ENCODE measurements around the gene BATF3. TPM values are rescaled to one million over a fixed set of nuclear protein-coding genes. Genes with fewer than 3 reads are reported as not detected.
"Not testable (repeated sequence)": the region's sequence is repeated elsewhere in the genome, so short reads cannot be mapped to it uniquely, and the experiment has no call there.

Gene BATF3
- total RNA-seq, 2 donors from 2014 or later: 3.4 TPM; not detected in 1

DNA sequence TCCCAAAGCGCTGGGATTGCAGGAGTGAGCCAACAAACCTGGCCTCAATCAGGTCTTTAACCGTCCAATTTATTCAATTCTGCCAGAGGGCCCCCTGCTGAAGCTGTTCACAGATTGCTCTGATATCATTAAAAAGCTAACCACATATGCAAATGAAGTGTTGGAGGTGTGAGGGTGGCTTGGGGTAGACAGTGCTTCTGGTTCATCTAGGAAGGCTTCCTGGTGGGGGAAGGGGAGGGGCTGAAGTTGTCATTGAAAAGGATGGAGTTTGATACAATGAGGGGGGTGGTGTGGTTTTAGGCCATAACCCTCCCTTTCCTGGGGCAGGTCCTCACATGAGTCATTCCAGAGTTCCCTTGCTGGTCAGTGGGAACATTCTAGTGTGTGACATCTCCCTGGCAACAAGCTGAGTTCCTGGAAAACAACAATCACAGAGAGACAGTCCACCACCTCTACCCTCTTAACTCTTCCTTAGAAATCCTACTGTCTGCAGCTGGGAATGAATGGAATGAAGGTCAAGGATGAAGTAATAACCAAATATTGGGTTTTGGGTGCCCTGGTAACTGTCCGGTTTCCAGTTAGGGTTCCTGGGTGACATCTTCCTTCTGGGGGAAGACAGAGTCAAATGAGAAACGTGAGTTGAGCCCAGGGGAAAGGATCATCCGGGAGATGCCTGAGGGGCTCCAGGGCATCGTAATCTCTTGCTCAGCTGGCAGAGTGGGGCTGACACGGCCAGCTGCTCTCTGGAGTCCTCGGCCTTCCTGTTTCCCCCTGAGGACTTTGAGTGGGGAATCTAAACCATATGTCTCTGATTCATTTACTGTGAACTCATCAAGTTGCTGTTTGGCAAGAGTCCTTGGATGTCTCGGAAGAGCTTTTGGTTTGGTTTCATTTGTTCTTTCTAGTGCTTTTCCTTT is 32.2 kb downstream of the BATF3 start:
- peak overlapping the region in 2 of 4 donors; percentile 39 to 64 for H3K27ac ChIP-seq
- H3K9me3 ChIP-seq: no peaks in the 10 kb centered on the region
- DNase-seq (peak in 2 of 4 donors; percentile 19 to 62), ATAC-seq (peak; percentile 21)
- H3K27me3 ChIP-seq: no peaks in the 10 kb centered on the region
- no peak overlapping the region for H3K4me3 ChIP-seq
- H3K36me3 ChIP-seq (replicated peaks in 1 of 2; ENCODE audit: insufficient read depth in 1 of 2, low read depth in 2 of 2): no peaks in the 10 kb centered on the region
- WGBS, 2 donors: 61 to 66% methylated on average over 9 of the region's 9 CpGs
- intact Hi-C loops (cut with DNase I): no loop called here
- H3K4me1 ChIP-seq: no peaks in the 10 kb centered on the region
- peak in 1 of 3 donors; percentile 7 for TF ChIP-seq POLR2A (IDR thresholded peaks at IDR 0.05)
- TF ChIP-seq, protein P1, sequence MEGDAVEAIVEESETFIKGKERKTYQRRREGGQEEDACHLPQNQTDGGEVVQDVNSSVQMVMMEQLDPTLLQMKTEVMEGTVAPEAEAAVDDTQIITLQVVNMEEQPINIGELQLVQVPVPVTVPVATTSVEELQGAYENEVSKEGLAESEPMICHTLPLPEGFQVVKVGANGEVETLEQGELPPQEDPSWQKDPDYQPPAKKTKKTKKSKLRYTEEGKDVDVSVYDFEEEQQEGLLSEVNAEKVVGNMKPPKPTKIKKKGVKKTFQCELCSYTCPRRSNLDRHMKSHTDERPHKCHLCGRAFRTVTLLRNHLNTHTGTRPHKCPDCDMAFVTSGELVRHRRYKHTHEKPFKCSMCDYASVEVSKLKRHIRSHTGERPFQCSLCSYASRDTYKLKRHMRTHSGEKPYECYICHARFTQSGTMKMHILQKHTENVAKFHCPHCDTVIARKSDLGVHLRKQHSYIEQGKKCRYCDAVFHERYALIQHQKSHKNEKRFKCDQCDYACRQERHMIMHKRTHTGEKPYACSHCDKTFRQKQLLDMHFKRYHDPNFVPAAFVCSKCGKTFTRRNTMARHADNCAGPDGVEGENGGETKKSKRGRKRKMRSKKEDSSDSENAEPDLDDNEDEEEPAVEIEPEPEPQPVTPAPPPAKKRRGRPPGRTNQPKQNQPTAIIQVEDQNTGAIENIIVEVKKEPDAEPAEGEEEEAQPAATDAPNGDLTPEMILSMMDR (IDR thresholded peaks at IDR 0.05): no peak

DNA sequence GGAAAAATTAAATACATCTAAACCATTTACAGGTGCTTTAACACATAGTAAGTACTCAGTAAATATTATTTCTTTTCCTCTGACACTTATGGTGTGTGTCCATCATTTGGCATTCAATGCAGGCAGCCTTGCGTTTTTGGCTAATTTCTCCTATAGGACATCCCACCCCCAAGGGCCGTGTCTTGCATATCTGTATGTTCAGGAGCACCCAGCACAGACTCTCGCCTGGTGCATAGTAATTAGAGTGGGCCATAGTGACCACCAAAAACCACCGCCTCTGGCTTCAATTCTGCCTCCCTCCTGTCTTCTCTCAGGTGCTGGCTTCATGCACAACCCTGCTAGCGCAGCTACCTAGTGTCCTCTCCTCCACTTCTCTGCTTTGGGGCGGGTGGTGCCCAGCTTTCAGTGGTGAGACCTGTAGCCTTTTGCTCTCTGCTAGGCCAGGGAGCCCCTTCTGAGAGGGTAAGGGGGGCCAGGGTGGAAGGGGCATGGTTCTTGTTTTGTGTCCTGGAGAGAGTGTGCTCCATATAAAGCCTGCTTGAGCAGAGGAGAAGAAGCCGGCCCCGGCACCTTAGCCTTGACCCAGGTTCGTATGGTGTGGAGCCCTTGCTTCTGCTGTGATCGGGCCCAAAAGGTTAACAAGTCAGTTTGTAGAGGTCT is 33.4 kb downstream of the BATF3 start:
- no peaks in the 10 kb centered on the region for H3K9me3 ChIP-seq
- DNase-seq (no peak), ATAC-seq (no peak)
- H3K27ac ChIP-seq: no peak overlapping the region
- intact Hi-C loops (cut with DNase I): no loop called here
- no peak overlapping the region for H3K4me3 ChIP-seq
- H3K27me3 ChIP-seq: no peaks in the 10 kb centered on the region
- no peaks in the 10 kb centered on the region for H3K4me1 ChIP-seq
- WGBS, 2 donors: 63 to 72% methylated on average over 10 of the region's 10 CpGs
- H3K36me3 ChIP-seq (replicated peaks in 1 of 2; ENCODE audit: insufficient read depth in 1 of 2, low read depth in 2 of 2): no peaks in the 10 kb centered on the region
- TF ChIP-seq, protein P1 (IDR thresholded peaks at IDR 0.05): no peak
- no peak for TF ChIP-seq POLR2A (IDR thresholded peaks at IDR 0.05)

DNA sequence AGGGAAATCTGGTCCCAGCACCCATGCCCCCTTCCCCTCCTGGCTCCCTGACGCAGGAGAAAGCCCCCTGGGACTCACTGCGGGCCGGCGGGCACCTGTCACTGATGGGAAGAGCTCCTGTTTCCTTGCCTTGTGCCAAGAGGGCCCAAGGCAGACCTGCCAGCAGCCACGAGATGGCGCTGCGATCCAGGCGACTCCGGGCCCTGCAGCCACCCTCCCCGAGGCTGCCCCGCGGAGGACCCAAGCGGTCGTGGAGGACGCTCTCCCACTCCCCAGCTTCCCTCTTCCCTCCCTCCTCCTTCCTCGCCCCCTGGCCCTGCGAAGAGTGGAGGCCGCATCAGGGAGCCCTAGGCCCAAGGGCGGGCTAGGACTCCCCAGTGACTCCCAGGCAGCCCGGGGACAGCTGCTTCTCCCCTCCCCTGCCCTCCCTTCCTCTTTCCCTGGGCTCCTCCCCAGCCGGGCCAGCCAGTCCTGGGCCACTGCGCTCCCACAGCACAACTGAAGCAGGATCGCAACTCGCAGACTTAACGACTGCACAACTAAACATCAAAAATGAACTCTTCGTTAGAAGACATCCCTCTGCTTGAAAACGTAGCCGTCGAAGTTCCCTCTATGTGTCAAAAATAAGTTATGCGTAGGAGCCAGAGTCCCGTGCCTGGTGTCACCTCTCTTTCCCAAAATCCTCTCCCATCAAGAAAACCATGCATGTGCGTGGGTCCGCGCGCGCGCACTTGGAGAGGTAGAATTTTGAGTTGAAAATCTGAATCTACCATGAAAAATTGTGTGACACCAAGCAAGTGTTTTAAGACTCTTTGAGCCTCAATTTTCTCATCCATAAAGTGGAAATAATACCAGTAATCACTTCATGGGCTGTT is 34.2 kb downstream of the BATF3 start:
- intact Hi-C loops (cut with DNase I): no loop called here
- WGBS, 2 donors: 7 to 18% methylated on average over 24 to 37 of the region's 37 CpGs
- ATAC-seq (peak; percentile 94), DNase-seq (peak; percentile 77 to 84 (median 80))
- Histone ChIP-seq H3K27ac (peak overlapping the region in 3 of 4 donors; percentile 42 to 50 (median 42)), H3K4me3 (peak overlapping the region in 1 of 2 donors; percentile 56), H3K9me3 (no peaks in the 10 kb centered on the region), H3K36me3 (replicated peaks in 1 of 2; ENCODE audit: insufficient read depth in 1 of 2, low read depth in 2 of 2) (no peaks in the 10 kb centered on the region), H3K4me1 (no peaks in the 10 kb centered on the region), H3K27me3 (no peaks in the 10 kb centered on the region)
- TF ChIP-seq POLR2A (IDR thresholded peaks at IDR 0.05): no peak
- TF ChIP-seq, protein P1 (IDR thresholded peaks at IDR 0.05): peak; percentile 84 to 96 (median 94)

DNA sequence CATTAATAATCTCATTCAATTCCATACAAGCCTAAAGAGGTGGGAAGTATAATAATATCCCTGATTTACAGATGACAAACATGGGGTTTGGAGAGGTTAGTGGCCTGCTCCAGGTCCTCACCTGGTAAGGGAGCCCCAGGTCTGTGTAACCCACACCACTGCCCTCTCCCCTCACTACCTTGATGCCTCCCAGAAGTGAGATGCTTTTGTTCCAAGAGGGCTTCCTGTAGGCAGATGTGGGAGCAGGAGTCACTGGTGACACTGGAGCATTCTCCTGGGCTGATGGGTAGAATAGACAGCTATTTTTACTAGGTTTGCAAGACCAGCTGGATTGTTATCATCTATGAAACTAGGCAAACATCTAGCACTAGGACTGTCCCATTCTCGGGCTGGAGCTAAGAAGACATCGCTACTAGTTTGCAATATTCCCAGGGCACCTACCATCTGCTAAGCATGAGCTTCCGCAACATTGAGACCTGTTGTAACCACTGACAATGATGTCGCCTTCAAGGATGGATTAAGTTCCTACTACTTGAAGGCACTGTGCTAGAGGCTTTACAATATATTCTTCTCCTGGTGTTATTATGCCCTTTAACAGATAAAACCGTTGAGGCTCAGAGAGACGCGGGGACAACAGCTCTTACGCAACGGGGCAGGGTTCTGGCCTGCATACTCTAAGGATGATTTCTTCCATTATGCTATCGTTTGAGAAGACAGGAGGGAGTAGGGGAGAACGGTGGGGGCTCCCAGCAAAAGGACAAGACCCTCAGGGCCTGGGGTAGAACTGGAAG is 35.0 kb downstream of the BATF3 start:
- intact Hi-C loops (cut with DNase I): no loop called here
- Histone ChIP-seq H3K27me3 (no peaks in the 10 kb centered on the region), H3K9me3 (no peaks in the 10 kb centered on the region), H3K36me3 (replicated peaks in 1 of 2; ENCODE audit: insufficient read depth in 1 of 2, low read depth in 2 of 2) (no peaks in the 10 kb centered on the region), H3K4me3 (no peak overlapping the region), H3K27ac (no peak overlapping the region), H3K4me1 (no peaks in the 10 kb centered on the region)
- 58 to 64% methylated on average over 11 of the region's 11 CpGs for WGBS, 2 donors
- ATAC-seq (no peak), DNase-seq (no peak)
- no peak for TF ChIP-seq POLR2A (IDR thresholded peaks at IDR 0.05)
- TF ChIP-seq, protein P1 (IDR thresholded peaks at IDR 0.05): no peak

DNA sequence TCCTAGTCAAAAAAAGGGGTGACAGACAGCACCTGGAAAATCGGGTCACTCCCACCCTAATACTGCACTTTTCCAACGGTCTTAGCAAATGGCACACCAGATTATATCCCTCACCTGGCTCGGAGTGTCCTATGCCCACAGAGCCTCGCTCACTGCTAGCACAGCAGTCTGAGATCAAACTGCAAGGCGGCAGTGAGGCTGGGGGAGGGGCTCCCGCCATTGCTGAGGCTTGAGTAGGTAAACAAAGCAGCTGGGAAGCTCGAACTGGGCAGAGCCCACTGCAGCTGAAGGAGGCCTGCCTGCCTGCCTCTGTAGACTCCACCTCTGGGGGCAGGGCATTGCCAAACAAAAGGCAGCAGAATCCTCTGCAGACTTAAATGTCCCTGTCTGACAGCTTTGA is 41.4 kb downstream of the BATF3 start:
- intact Hi-C loops (cut with DNase I): not testable (repeated sequence)

More for the DNA sequence above, 41.4 kb downstream of the BATF3 start:
- WGBS, 2 donors: 53 to 59% methylated on average over 6 to 7 of the region's 7 CpGs
- not testable (repeated sequence) for H3K27ac ChIP-seq; DNase-seq; H3K36me3 ChIP-seq (replicated peaks in 1 of 2; ENCODE audit: insufficient read depth in 1 of 2, low read depth in 2 of 2); H3K4me1 ChIP-seq; H3K27me3 ChIP-seq; H3K4me3 ChIP-seq; H3K9me3 ChIP-seq; ATAC-seq
